HG02610 (cell line): Measurements from ENCODE around the gene SPATA17.
"Not testable (repeated sequence)": the region's sequence is repeated elsewhere in the genome, so short reads cannot be mapped to it uniquely, and the experiment has no call there.

Source experiments
- ATAC-seq: cut with Tn5 transposase; IDR thresholded peaks from one replicate; pipeline ENCODE4 v1.9.1; 2021; ENCODE audit warnings: mild to moderate bottlenecking, moderate library complexity; ENCODE audit not compliant: unreplicated experiment

Gene SPATA17

DNA sequence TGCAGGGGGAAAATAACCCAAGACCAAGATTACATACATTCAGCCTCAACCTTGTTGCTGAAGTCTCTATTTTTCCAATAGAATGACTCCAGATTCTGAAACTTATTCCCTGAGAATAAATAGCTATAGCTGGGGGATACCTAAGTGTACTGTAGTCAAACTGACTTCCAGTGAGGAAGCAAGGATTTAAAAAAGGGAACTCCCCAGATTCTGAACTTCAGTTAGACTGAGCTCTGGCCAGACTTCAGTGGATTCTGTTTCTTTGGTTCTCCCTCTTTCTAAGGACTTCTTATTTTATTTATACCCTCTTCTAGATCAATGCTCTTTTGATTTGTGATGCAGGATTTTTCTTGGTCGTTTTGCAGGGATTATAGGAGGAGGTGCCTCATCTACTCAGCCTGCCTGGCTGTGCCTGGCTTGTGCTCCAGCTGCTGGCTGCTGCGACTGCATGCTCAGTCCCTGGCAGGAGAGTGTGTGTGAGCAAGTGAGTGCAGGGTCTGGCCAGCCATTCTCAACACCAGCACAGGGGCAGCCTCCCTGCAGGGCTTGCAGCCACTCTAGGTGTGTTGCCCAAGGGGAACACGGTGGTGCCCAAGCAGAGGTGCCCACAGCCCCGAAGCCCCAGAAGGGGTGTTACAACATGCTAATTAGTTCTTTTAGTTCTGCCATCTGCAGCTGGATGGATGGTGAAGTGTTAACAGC, 43.0 kb downstream of the SPATA17 start:
- ATAC-seq = no peak

DNA sequence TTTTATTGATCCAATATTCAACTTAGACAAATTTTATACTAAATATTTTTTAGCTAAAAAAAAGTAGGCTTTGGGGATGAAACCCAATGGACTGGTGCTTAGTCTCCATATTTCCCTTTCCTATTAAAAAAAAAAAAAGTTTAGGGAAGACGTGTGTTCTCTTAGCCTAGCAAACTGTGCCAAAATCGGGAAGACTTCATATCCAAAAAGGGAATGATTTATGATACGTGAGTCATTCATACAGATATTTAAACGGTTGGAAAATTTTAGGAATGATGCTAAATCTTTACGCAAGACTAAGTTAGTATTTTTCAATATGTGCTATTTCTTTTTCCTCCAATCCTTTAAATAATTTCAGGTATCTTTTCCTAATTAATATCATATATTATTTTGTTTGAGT, 50.7 kb downstream of the SPATA17 start:
- no peak for ATAC-seq

DNA sequence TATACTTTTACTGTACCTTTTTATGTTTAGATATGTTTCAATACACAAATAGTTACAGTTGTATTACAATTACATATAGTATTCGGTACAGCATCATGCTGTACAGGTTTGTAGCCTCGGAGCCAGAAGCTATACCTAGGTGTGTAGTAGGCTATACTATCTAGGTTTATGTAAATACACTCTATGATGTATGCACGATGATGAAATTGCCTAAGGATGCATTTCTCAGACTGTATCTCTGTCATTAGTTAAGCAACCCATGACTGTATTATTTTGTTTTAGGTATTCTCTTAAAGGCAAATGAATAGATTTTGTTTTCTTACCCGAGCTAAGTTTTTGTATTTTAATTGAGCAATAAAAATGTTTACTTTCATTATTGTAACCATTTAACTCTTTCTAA, 56.4 kb downstream of the SPATA17 start:
- no peak for ATAC-seq

GRCh38 chr1:217696140-217696539, 65.0 kb downstream of the SPATA17 start:
- ATAC-seq = not testable (repeated sequence)

DNA sequence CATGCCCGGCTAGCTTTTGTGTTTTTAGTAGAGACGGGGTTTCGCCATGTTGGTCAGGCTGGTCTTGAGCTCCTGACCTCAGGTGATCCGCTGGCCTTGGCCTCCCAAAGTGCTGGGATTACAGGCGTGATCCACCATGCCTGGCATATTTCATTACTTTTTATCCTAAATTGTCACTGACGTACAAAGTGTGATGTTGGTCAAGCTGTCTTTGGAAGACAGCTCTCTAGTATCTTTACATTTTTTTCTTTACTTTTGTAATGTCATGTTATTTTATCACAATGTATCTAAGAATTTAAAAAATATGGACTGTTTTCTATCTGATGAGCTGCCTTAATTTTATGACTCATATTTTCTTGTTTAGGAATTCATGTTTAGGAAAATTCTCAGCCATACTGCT, 72.2 kb downstream of the SPATA17 start:
- ATAC-seq = no peak

- ATAC-seq = no peak
These were observed 81.9 kb downstream of the SPATA17 start for GRCh38 chr1:217712925-217713597.

- no peak for ATAC-seq
These were observed 84.5 kb downstream of the SPATA17 start for GRCh38 chr1:217715681-217716080.

DNA sequence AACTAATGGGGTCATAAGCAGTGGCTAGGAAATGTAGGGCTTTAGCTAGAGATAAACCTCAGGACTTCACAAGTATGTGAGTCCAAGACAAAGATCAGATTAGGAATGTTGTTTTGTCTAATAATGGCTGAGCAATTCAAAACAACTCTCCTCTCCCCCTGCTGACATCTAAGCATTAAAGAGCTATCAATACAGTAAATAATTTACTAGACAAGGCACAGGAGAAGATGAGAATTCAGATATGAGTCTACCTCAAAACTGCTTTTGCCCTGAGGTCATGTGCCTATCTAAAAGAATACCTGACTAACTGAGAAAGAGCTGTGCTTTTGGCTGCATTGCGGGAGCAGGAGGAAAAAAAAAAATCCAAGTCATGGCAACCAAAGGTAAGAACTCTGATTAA, 86.8 kb downstream of the SPATA17 start:
- ATAC-seq = no peak

GRCh38 chr1:217718873-217719272, 87.7 kb downstream of the SPATA17 start:
- no peak for ATAC-seq

DNA sequence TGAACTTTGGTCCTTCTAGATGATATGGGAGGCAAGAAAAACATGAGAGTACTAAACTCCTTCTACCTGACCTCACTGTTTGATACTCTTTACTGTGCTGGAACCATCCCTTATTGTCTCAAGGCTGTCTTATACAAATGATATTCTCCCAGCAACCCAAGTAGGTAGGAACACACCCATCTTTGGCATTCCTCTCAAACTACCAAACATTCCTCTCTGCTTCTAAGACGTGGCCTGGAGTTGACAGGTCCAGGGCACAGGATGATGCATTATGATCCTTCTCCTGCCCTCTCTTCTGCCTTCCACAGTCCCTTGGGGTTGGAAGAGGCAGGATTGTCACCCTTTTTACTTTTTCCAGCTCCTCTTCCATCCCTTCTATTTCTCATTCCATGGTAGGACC, 90.5 kb downstream of the SPATA17 start:
- no peak for ATAC-seq

DNA sequence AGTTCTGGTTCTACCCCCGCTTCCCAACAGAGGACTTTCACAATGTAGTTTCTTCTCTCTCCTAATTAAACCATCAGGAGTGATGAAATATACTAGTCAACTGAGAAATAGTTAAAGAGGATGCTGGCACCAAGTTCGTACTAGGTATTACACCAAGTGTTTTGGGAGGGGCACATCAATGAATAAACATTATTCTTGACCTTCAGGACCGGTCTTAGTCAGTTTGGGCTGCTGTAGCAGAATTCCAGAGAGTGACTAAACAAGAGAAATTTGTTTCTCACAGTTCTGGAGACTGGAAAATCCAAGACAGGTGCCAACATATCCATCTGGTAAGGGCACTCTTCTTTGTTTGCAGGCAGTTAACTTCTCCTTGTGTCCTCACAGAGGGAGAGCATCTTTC, 103.8 kb downstream of the SPATA17 start:
- ATAC-seq = no peak

DNA sequence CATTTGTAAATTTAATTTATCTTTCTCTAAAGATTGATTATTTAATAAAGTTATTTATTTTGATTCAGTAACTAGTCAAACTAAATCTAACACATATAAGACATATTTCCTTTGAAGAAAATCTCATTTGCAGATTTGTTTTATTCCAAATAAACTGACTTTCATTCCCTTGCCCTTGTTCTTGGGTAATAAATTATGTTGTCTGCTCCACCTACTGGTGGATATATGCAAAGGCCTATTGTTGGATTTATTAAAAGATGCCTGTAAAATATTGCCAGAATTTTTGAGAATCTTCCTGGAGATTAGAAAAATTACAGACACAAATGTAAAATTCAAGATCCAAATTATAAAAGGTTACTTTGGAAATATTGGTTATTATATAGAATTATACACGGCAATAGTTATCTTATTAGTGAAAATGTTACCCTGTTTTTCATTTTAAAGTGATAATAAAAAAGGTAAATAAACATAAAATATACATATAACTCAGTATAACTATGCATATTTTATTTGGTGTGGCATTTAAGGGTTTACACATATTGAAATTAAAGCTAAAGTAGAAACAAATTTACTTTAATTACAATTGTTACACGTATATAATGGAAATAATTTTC, 116.1 kb downstream of the SPATA17 start:
- no peak for ATAC-seq

GRCh38 chr1:217769768-217770167, 138.6 kb downstream of the SPATA17 start:
- no peak for ATAC-seq

GRCh38 chr1:217770918-217771317, 139.8 kb downstream of the SPATA17 start:
- ATAC-seq = no peak

DNA sequence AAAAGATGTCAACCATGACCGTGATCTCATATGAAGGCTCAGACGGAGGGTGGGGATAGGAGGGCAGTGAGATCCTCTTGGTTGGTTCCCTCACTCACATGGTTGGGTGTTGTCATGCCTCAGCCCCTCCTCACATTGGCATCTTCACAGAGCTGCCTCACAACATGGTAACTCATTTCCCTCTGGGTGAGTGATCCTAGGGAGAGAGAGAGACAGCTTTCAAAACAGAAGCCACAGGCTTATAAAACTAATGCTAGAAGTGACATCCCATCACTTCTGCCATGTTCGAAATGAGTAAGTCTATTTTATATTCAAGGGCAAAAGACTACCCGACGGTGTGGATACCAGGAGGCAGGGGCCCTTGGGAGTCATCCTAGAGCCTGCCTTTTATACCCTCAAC, 145.5 kb downstream of the SPATA17 start:
- no peak for ATAC-seq

GRCh38 chr1:217781056-217781455, 149.9 kb downstream of the SPATA17 start:
- no peak for ATAC-seq

DNA sequence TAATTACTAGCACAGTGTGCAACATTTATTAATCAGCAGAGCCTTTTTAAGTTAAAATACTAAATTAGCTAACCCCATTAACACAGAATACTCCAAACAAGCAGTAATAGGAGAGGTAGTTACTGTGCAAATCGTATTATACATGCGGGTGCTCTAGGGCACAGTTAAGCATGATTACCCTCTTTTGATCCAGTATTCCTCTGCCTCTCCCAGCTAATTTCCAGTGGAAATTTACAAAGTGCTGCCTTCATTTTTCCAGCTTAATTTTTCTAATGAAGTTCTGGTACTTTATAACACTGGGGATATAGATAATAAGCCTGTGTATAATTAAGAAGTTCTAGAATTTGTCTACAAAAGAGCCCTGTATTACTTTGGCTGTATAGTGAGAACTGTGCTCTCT, 159.9 kb downstream of the SPATA17 start:
- no peak for ATAC-seq

GRCh38 chr1:217805792-217806191, 174.6 kb downstream of the SPATA17 start:
- no peak for ATAC-seq

DNA sequence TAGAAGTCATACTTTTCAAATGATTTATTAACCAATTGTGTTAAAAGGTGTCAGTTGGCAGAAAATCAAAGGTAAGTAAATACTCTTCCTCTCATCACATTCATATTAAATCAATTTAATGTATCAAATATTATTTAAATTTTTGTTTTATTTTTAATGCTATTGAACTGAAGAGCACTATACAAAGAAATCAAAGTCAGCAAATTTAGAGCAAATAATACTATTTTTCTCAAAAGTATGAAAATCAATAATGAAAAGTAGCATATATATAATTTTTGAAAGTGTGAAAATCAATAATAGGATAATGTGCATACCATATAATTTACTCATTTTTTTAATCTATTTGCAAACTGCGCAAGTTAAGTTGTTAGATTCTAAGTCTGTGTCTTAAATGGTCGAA, 181.0 kb downstream of the SPATA17 start:
- no peak for ATAC-seq

GRCh38 chr1:217813031-217813430, 181.9 kb downstream of the SPATA17 start:
- ATAC-seq = no peak

GRCh38 chr1:217837691-217838090, 206.5 kb downstream of the SPATA17 start:
- ATAC-seq = no peak

DNA sequence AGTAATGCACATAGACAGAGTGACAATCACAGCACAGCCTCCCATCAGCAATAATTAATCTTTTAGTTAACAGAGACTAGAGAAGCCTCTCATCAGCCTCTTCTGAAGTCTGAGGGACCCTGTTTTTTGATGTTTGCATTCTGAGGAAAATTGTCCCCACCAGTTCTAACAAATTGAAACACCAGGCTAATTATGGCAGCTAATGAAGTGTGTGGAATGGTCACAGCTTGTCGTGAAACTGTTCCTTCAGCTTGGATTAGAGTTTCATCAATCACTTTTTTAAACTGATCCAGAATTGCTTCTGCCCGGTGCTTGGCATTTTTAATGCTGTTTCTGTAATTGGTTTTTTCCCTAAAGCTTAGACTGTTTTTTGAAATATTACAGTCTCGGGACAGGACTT, 208.0 kb downstream of the SPATA17 start:
- no peak for ATAC-seq
